Stimulated activated CD4-positive, alpha-beta T cell treated with anti-CD3 and anti-CD28 coated beads, TNF-alpha, amount 100 ng/mL, for 24 hours (primary cell): ENCODE measurements around the gene PACS1.
"Not testable (repeated sequence)": the region's sequence is repeated elsewhere in the genome, so short reads cannot be mapped to it uniquely, and the experiment has no call there.

ENCODE experiments used
- DNase-seq, 3 experiments: peaks; one replicate each; pipeline ENCODE4 v3.0.0-alpha.2; 2020; ENCODE audit warnings: low read depth in 3 of 3

The PACS1 gene

GRCh38 chr11:66253081-66253480, 183.0 kb downstream of the PACS1 start:
- not testable (repeated sequence) for DNase-seq

GRCh38 chr11:66258473-66258893, 188.4 kb downstream of the PACS1 start:
- DNase-seq: no peak

DNA sequence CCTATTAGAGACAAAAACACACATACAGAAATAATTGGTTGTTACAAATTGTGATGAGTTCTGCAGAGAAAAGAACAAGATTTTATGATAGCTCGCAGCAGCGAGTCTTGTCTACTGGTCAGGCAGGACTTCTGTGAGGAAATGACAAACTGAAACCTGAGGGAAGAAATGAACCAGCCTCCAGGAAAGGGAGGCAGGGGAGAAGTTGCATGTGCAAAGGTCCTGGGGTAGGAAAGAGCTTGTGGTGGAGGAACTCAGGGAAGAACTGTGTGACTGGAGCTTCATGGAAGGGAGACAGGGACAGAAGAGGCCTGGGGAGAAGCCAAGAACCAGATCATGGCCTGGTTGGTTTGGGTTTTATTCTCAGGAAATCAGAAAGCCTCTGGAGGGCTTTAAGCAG, 189.2 kb downstream of the PACS1 start:
- DNase-seq: no peak

DNA sequence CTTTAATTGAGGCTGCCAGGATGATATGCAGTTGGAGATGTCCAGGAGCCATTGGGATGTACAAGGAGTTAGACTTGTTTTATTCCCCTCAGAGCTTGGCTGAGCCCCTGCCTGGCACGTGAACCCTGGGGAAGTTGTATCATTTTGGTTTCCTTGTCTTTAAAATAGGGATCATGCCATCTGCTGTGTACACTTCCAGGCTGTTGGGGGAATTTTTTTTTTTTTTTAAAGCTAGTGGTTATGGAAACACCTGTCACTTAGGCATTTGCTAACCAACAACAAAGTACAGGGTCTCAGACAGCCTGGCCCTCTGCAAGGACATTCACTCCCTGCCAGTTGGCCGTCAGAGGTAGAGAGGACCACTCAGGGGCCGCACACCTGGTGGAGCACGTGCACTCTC, 189.9 kb downstream of the PACS1 start:
- DNase-seq: no peak

GRCh38 chr11:66261578-66261977, 191.5 kb downstream of the PACS1 start:
- DNase-seq: no peak

- no peak for DNase-seq
Measured at GRCh38 chr11:66262191-66262590, 192.1 kb downstream of the PACS1 start.

DNA sequence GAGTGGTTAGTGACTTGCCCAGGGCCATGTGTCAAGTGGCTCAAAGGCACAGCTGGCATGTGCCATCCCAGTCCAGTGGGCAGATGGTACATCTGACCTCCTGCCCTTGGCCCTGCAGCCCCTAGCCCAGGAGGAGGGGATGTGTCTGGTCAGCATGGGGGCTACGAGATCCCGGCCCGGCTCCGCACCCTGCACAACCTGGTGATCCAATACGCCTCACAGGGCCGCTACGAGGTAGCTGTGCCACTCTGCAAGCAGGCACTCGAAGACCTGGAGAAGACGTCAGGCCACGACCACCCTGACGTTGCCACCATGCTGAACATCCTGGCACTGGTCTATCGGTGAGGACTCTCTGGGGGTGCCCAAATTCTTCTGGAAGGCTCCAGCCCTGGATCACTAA, 192.6 kb downstream of the PACS1 start:
- DNase-seq: no peak

GRCh38 chr11:66263231-66263630, 193.2 kb downstream of the PACS1 start:
- no peak for DNase-seq

- no peak for DNase-seq
Measured at GRCh38 chr11:66263785-66264184, 193.7 kb downstream of the PACS1 start.

- no peak for DNase-seq
Measured at GRCh38 chr11:66264383-66264782, 194.3 kb downstream of the PACS1 start.

GRCh38 chr11:66264914-66265313, 194.8 kb downstream of the PACS1 start:
- DNase-seq: peak in 1 of 3 experiments; percentile 43

GRCh38 chr11:66265531-66266377, 195.7 kb downstream of the PACS1 start:
- no peak for DNase-seq

- no peak for DNase-seq
Measured at GRCh38 chr11:66266378-66267038, 196.4 kb downstream of the PACS1 start.

DNA sequence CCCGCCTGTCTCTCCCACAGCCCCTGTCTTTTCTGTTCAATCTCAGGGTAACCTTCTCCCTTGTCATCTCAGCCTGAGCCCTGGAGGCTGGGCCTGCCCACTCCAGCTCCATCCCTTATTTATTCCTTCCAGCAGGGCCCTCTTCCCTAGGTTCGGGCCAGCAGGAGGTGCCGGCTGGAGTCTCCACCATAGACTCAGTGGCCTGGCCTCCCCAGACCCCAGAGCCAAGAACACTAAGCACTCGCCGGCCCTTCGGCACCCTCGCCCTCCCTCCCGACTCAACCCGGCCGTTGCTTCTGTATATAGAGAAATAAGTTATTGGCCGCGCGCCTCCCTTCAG, 196.9 kb downstream of the PACS1 start:
- DNase-seq: no peak

GRCh38 chr11:66267379-66268243, 197.5 kb downstream of the PACS1 start:
- DNase-seq: peak; percentile 73 to 84 (median 74)

DNA sequence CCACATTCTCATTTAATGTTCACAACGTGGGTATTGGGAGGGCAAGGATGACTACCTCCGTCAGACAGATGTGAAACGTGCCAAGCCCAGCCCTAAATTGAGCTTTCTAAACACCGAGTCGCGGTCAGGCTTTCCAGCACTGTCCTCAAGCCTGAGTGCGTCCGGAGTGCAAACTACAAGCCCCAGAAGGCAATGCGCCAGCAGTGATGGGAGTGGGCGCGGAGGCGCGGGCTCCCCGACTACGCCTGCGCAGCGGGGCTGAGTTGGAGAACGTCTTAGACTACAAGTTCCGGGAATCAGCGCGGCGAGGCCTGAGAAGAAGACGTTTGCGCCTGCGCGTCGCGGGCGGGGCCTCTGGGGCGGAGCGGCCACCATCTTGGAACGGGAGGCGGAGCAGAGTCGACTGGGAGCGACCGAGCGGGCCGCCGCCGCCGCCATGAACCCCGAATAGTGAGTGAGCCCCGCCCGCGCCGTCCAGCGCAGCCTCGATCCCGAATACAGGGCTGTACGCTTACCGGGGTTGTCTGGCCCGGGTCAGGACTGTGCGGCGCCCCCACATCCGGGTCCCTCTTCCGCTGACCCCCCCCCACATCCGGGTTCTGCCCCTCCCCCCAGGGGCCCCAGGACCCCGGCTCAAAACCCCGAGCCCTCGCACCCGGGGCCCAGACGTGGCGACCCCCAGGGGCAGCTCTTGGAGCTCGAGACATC, 198.3 kb downstream of the PACS1 start, which contains the start of gene RAB1B:
Gene RAB1B, plus strand, starts transcription at position 396 of the 708 bp plus-strand sequence. Its CDS starts 41 bp downstream, at position 437.
- peak; percentile 100 for DNase-seq

- DNase-seq: no peak
Measured at GRCh38 chr11:66268952-66269905, 199.2 kb downstream of the PACS1 start.

DNA sequence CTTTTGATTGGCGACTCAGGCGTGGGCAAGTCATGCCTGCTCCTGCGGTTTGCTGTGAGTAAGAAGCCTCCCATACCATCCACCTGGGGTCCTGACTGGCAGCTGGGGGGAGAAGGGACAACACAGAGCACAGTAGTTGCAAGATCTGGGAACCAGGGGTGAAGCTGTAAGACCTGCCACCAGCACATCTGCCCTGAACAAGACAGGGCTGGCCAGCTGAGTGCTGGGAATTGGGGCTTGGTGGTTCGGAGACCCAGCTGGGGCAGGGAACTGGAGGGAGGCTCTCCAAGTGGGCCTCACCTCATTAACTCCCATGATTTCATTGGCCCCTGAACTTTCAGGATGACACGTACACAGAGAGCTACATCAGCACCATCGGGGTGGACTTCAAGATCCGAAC, 201.7 kb downstream of the PACS1 start:
- no peak for DNase-seq

DNA sequence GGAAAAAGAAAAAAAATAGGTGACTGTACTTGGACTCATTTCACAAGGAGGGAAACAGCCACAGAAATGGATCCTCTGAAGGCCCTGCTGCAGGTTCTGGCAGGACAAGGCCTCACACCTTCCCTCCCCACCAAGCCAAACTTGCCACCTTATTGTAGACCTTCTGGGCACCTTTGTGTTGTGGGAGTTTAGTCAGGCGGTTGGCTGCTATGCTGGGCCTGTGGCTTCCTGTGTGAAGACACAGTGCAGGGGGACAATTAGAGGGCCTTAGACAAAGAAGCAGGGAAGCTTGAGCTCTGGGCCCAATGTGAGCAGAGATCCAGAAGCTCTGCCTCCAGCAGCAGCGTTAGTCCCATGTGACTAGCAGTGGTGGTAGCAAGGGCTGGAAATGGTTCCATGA, 202.5 kb downstream of the PACS1 start:
- no peak for DNase-seq

GRCh38 chr11:66274219-66274618, 204.1 kb downstream of the PACS1 start:
- no peak for DNase-seq
